Mucosa of descending colon (tissue), 3 donors: ENCODE results near the gene PWP2. TPM values are rescaled to one million over a fixed set of nuclear protein-coding genes. Genes with fewer than 3 reads are reported as not detected.
"Not testable (repeated sequence)": the region's sequence is repeated elsewhere in the genome, so short reads cannot be mapped to it uniquely, and the experiment has no call there.

Experiments used
- ATAC-seq: fragments of 200-7000 bp; cut with Tn5 transposase; one replicate; pipeline ENCODE4 v1.9.1; 2020; ENCODE audit warnings: mild to moderate bottlenecking, moderate library complexity
- DNase-seq, 3 donors: peaks; one replicate each; pipeline ENCODE4 v3.0.0-alpha.2; 2020
- H3K36me3 ChIP-seq: fragments of 200-600 bp; one replicate; pipeline ENCODE4 v1.8.0; 2021; ENCODE audit warnings: low read depth, mild to moderate bottlenecking
- H3K4me1 ChIP-seq: fragments of 200-600 bp; one replicate; pipeline ENCODE4 v1.8.0; 2021; ENCODE audit warnings: low read depth, mild to moderate bottlenecking
- H3K4me3 ChIP-seq: fragments of 200-600 bp; one replicate; pipeline ENCODE4 v1.8.0; 2021; ENCODE audit warnings: mild to moderate bottlenecking
- H3K9me3 ChIP-seq: fragments of 200-600 bp; one replicate; pipeline ENCODE4 v1.8.0; 2021; ENCODE audit warnings: mild to moderate bottlenecking
- CTCF ChIP-seq: fragments of 200-600 bp; IDR thresholded peaks from one replicate; pipeline ENCODE4 v1.8.0; 2022; ENCODE audit warnings: antibody characterized with exemption, mild to moderate bottlenecking
- intact Hi-C, 2 donors: fragments of 100-400 bp; cut with DNase I in 1 of 2; cut with micrococcal nuclease in 1 of 2; formaldehyde crosslinking; loops; one replicate each; pipeline versions ENCODE4 v1.11.0 to v1.11.1; 2022; cut with DNase I, micrococcal nuclease
- total RNA-seq, 3 donors: library from RNA; stranded (reverse); fragmentation: NEBNext Ultra II Directional in 2 of 3; extraction: Animal tissue kit (Norgen Biotek cat#: 25700) in 2 of 3; gene quantifications; one replicate each; pipeline versions ENCODE4 v1.2.1 to v1.2.4, GENCODE V29; 2021 to 2023
- donor health status: DM: no; HTN: no; CAD: no; lungs with moderate emphysema.
- donor health status: DM: no; HTN: no; CAD: no.
- donor health status: DM: no; HTN: yes; CAD: no.

The PWP2 gene
- total RNA-seq, 3 donors from 2014 or later: 3.0 to 10.4 (median 4.5) TPM

GRCh38 chr21:44089001-44089911 is 17.9 kb upstream of the PWP2 start:
- Histone ChIP-seq H3K4me3 (no peak overlapping the region), H3K36me3 (peaks cover 3% of the 10 kb centered on the region), H3K4me1 (peaks cover 37% of the 10 kb centered on the region), H3K9me3 (no peaks in the 10 kb centered on the region)
- ATAC-seq (peak; percentile 81), DNase-seq (peak; percentile 80 to 87 (median 81))
- intact Hi-C loops: no loop called here
- TF ChIP-seq CTCF: no peak

- intact Hi-C loops: no loop called here
- TF ChIP-seq CTCF: no peak
- Histone ChIP-seq H3K4me3 (no peak overlapping the region), H3K9me3 (no peaks in the 10 kb centered on the region), H3K36me3 (peaks cover 3% of the 10 kb centered on the region), H3K4me1 (peaks cover 39% of the 10 kb centered on the region)
- DNase-seq (peak; percentile 90 to 93 (median 91)), ATAC-seq (peak; percentile 80)
Measured at GRCh38 chr21:44090325-44090724, 16.9 kb upstream of the PWP2 start.

GRCh38 chr21:44092211-44092610 is 15.0 kb upstream of the PWP2 start:
- Histone ChIP-seq H3K4me3 (no peak overlapping the region), H3K4me1 (peaks cover 40% of the 10 kb centered on the region), H3K36me3 (peaks cover 3% of the 10 kb centered on the region), H3K9me3 (no peaks in the 10 kb centered on the region)
- intact Hi-C loops: no loop called here
- no peak for TF ChIP-seq CTCF
- peak in 2 of 3 donors; percentile 45 to 51 for DNase-seq
- ATAC-seq: no peak

GRCh38 chr21:44093761-44094160 is 13.4 kb upstream of the PWP2 start:
- no peak for TF ChIP-seq CTCF
- Histone ChIP-seq H3K4me1 (peaks cover 25% of the 10 kb centered on the region), H3K4me3 (no peak overlapping the region), H3K36me3 (peaks cover 3% of the 10 kb centered on the region), H3K9me3 (no peaks in the 10 kb centered on the region)
- ATAC-seq: peak; percentile 74
- DNase-seq: peak; percentile 82 to 84 (median 83)
- intact Hi-C loops: no loop called here

- DNase-seq (no peak), ATAC-seq (no peak)
- Histone ChIP-seq H3K4me3 (no peak overlapping the region), H3K9me3 (no peaks in the 10 kb centered on the region), H3K36me3 (peaks cover 3% of the 10 kb centered on the region), H3K4me1 (peaks cover 24% of the 10 kb centered on the region)
- intact Hi-C loops: no loop called here
- TF ChIP-seq CTCF: no peak
Measured at GRCh38 chr21:44094832-44095231, 12.4 kb upstream of the PWP2 start.

- H3K36me3 ChIP-seq, ATAC-seq, H3K4me3 ChIP-seq, H3K9me3 ChIP-seq, DNase-seq, H3K4me1 ChIP-seq, intact Hi-C loops: not testable (repeated sequence)
Measured at GRCh38 chr21:44098507-44098906, 8.7 kb upstream of the PWP2 start.

- DNase-seq, H3K9me3 ChIP-seq, H3K4me3 ChIP-seq, H3K36me3 ChIP-seq, H3K4me1 ChIP-seq, intact Hi-C loops, ATAC-seq: not testable (repeated sequence)
Measured at GRCh38 chr21:44098964-44099363, 8.2 kb upstream of the PWP2 start.

GRCh38 chr21:44107589-44107988 is 390 bp downstream of the PWP2 start:
- H3K9me3 ChIP-seq, H3K4me1 ChIP-seq, H3K36me3 ChIP-seq, H3K4me3 ChIP-seq, intact Hi-C loops, DNase-seq: not testable (repeated sequence)
- ATAC-seq: peak; percentile 85

- H3K36me3 ChIP-seq, H3K9me3 ChIP-seq, H3K4me1 ChIP-seq, intact Hi-C loops, DNase-seq, H3K4me3 ChIP-seq: not testable (repeated sequence)
- ATAC-seq: peak; percentile 26
Measured at GRCh38 chr21:44113702-44114371, 6.6 kb downstream of the PWP2 start.
